Measurements from ENCODE around the gene SENP8. TPM values are rescaled to one million over a fixed set of nuclear protein-coding genes. Genes with fewer than 3 reads are reported as not detected.

Gene SENP8
- total and polyA plus RNA-seq, 3 donors from 2014 or later, result 8.1 to 22.7 (median 17.6) TPM

DNA sequence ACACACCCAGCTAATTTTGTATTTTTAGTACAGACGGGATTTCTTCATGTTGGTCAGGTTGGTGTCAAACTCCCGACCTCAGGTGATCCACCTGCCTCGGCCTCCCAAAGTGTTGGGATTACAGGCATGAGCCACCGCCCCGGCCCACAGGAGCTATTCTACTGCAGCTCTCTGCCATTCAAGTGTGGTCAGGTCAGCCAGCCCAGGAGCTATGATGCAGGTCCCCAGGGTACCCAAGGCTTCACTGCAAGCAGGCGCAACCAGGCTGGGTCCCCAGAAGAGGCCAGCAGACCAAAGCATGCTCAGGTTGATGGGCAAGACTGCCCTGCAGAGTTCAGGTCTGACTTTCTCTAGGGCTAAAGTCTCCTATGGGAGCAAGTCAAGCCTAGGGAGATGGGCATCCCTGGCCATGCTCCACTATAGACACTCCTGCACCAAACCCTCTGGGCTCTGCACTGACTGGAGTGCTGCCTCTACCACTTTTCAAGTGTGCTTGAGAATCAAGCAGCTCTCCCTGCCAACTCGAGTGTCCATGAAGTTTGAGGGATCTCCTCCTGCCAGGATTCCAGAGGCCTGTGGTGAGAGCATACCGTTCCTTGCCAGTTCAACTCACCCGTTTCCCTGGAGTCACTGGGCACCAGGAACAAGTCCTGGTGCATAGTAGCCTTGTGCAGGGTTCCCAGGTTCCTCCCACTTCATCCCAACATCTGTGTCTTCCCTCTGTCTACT lies 31.1 kb upstream of the SENP8 start:
- Histone ChIP-seq H3K4me3 (no peak overlapping the region), H3K27me3 (no peaks in the 10 kb centered on the region), H3K9me3 (no peaks in the 10 kb centered on the region), H3K36me3 (ENCODE audit: low read depth, missing control alignments) (no peaks in the 10 kb centered on the region), H3K4me1 (no peaks in the 10 kb centered on the region), H3K27ac (no peak overlapping the region)
- TF ChIP-seq, protein P1, sequence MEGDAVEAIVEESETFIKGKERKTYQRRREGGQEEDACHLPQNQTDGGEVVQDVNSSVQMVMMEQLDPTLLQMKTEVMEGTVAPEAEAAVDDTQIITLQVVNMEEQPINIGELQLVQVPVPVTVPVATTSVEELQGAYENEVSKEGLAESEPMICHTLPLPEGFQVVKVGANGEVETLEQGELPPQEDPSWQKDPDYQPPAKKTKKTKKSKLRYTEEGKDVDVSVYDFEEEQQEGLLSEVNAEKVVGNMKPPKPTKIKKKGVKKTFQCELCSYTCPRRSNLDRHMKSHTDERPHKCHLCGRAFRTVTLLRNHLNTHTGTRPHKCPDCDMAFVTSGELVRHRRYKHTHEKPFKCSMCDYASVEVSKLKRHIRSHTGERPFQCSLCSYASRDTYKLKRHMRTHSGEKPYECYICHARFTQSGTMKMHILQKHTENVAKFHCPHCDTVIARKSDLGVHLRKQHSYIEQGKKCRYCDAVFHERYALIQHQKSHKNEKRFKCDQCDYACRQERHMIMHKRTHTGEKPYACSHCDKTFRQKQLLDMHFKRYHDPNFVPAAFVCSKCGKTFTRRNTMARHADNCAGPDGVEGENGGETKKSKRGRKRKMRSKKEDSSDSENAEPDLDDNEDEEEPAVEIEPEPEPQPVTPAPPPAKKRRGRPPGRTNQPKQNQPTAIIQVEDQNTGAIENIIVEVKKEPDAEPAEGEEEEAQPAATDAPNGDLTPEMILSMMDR (IDR thresholded peaks at IDR 0.05), result no peak
- no peak for TF ChIP-seq POLR2A (IDR thresholded peaks at IDR 0.05)
- intact Hi-C loops (cut with DNase I; ENCODE audit: low total_unique reads), result no loop called here
- DNase-seq, result no peak
- 91 to 97% methylated on average over 8 to 9 of the region's 9 CpGs for WGBS, 2 donors

DNA sequence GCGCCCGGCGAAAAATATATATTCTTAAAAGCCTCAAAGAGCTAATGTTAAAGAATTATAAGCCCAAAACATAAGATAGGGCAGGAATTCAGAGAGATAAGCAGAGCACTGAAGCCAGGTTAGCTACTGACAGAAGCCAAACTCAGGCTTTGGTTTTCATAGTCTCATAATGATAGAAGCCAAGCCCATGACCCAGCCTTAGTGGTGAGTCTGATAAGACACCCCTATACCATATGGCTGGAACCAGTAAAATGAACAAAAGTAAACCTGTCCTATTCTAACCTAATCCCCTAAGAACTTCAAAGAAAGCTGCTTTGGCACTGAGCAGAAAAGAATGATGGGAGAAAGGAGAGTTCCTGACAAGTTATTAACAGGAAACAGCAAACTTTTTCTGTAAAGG lies 26.2 kb upstream of the SENP8 start:
- H3K27ac ChIP-seq, result no peak overlapping the region
- no peaks in the 10 kb centered on the region for H3K36me3 ChIP-seq (ENCODE audit: low read depth, missing control alignments)
- TF ChIP-seq POLR2A (IDR thresholded peaks at IDR 0.05), result no peak
- TF ChIP-seq, protein P1 (IDR thresholded peaks at IDR 0.05), result no peak
- no peak overlapping the region for H3K4me3 ChIP-seq
- no peaks in the 10 kb centered on the region for H3K27me3 ChIP-seq
- 92 to 99% methylated on average over 3 of the region's 3 CpGs for WGBS, 2 donors
- H3K9me3 ChIP-seq, result no peaks in the 10 kb centered on the region
- no peak for DNase-seq
- no peaks in the 10 kb centered on the region for H3K4me1 ChIP-seq
- intact Hi-C loops (cut with DNase I; ENCODE audit: low total_unique reads), result no loop called here

DNA sequence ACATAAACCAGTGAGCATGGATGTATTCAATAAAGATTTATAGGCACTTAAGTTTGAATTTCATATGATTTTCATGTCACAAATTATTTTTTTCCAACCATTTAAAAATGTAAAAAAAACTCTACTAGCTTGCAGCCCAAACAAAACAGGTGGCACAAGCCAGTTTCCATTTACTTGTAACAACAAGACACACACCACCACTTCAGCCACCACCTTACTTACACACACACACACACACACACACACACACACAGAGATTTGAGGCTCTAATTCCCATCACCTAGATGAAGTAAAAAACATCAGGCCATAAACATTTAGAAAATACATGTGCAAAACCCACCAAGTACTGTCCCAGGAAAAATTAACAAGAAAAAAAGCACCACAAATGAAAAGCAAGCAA lies 25.5 kb upstream of the SENP8 start:
- Histone ChIP-seq H3K36me3 (ENCODE audit: low read depth, missing control alignments) (no peaks in the 10 kb centered on the region), H3K27me3 (no peaks in the 10 kb centered on the region), H3K4me3 (no peak overlapping the region), H3K27ac (no peak overlapping the region), H3K9me3 (no peaks in the 10 kb centered on the region), H3K4me1 (no peaks in the 10 kb centered on the region)
- intact Hi-C loops (cut with DNase I; ENCODE audit: low total_unique reads), result no loop called here
- DNase-seq, result no peak
- TF ChIP-seq, protein P1 (IDR thresholded peaks at IDR 0.05), result no peak
- TF ChIP-seq POLR2A (IDR thresholded peaks at IDR 0.05), result no peak

DNA sequence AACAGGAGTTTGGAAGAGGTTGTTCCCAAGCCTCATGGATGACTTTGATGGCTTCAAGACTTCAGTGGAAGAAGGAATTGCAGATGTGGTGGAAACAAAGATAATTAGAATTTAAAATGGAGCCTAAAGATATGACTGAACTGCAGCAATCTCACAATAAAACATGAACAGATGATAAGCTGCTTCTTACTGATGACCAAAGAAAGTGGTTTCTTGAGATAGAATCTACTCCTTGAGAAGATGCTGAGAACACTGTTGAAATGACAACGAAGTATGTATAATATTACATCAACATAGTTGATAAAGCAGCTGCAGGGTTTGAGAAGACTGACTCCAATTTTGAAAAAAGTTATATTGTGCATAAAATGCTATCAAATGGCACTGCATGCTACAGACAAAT lies 21.4 kb upstream of the SENP8 start:
- H3K4me1 ChIP-seq, result no peaks in the 10 kb centered on the region

More for the DNA sequence above, 21.4 kb upstream of the SENP8 start:
- Histone ChIP-seq H3K36me3 (ENCODE audit: low read depth, missing control alignments) (no peaks in the 10 kb centered on the region), H3K9me3 (no peaks in the 10 kb centered on the region), H3K27me3 (no peaks in the 10 kb centered on the region), H3K27ac (no peak overlapping the region), H3K4me3 (no peak overlapping the region)
- no peak for DNase-seq
- TF ChIP-seq POLR2A (IDR thresholded peaks at IDR 0.05), result no peak
- TF ChIP-seq, protein P1 (IDR thresholded peaks at IDR 0.05), result no peak
- WGBS, 2 donors, result 74 to 79% methylated on average over 1 of the region's 1 CpG
- intact Hi-C loops (cut with DNase I; ENCODE audit: low total_unique reads), result no loop called here

Measured in testis (tissue), 3 donors.